ENCODE data around the gene FYB2. TPM values are rescaled to one million over a fixed set of nuclear protein-coding genes. Genes with fewer than 3 reads are reported as not detected.

Gene FYB2, protein sequence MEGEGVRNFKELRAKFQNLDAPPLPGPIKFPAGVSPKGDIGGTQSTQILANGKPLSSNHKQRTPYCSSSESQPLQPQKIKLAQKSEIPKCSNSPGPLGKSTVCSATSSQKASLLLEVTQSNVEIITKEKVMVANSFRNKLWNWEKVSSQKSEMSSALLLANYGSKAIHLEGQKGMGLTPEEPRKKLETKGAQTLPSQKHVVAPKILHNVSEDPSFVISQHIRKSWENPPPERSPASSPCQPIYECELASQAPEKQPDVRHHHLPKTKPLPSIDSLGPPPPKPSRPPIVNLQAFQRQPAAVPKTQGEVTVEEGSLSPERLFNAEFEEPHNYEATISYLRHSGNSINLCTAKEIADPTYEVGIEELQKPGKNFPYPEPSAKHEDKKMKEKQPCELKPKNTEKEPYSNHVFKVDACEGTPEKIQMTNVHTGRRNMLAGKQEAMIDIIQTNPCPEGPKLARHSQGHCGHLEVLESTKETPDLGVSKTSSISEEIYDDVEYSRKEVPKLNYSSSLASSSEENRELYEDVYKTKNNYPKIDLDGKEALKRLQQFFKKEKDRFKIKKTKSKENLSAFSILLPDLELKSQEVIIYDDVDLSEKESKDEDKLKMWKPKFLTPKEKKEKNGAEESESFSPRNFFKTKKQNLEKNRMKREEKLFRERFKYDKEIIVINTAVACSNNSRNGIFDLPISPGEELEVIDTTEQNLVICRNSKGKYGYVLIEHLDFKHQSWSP
- total RNA-seq = 10 to 100 TPM in 5 of 10 donors, 1 to 10 TPM in 5; 8.0 to 17.4 (median 9.9) TPM
- 100 to 1,000 TPM in 1 of 2 donors, under 1 TPM in 1; 0.22 to 123 TPM for polyA plus RNA-seq
- long read RNA-seq, donor 1, partial matches to known transcripts = 0 of 12 reads
- long read RNA-seq, donor 1, other reads (novel, unspliced or antisense) = 12 of 12 reads
- long read RNA-seq, donor 2, partial matches to known transcripts = 3 of 13 reads
- long read RNA-seq, donor 2, other reads (novel, unspliced or antisense) = 10 of 13 reads
- long read RNA-seq, donor 3, partial matches to known transcripts = 4 of 13 reads
- long read RNA-seq, donor 3, other reads (novel, unspliced or antisense) = 9 of 13 reads

DNA sequence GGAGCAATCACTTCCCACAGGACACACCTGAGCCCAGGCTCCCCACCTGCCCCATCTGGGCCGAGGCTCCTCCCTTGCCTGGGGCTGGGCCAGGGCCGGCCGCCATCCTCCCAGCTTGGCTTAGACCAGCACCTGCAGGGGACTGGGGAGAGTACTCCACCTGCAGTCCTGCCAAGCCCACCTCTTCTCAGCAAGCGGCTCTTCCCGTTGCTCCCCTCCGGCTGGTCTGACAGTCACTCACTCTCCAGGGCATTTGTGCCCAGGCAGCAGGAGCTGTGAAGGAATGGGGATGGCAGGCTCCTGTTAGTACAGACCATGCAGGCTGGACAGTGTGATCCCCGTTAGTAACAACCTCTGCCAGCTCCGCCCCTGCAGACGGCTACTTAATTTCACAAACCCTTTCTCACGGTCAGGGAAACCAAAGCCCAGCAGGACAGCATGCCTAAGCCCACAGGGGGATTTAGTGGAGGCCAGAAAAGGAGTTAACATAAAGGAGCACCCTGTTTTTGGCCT lies at the start of gene FYB2:
Gene FYB2 (minus strand): TSS at position 18 of the 513 bp plus-strand sequence. CDS start 114 bp downstream, outside the sequence.
- TF ChIP-seq, protein P1, sequence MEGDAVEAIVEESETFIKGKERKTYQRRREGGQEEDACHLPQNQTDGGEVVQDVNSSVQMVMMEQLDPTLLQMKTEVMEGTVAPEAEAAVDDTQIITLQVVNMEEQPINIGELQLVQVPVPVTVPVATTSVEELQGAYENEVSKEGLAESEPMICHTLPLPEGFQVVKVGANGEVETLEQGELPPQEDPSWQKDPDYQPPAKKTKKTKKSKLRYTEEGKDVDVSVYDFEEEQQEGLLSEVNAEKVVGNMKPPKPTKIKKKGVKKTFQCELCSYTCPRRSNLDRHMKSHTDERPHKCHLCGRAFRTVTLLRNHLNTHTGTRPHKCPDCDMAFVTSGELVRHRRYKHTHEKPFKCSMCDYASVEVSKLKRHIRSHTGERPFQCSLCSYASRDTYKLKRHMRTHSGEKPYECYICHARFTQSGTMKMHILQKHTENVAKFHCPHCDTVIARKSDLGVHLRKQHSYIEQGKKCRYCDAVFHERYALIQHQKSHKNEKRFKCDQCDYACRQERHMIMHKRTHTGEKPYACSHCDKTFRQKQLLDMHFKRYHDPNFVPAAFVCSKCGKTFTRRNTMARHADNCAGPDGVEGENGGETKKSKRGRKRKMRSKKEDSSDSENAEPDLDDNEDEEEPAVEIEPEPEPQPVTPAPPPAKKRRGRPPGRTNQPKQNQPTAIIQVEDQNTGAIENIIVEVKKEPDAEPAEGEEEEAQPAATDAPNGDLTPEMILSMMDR (IDR thresholded peaks at IDR 0.05) = no peak
- peak within 1 kb of the TSS; percentile 76 to 85 (median 80) for H3K27ac ChIP-seq
- WGBS, 2 donors = 60 to 71% methylated on average over 10 of the region's 10 CpGs
- H3K4me1 ChIP-seq = peaks cover 0 to 32% (median 9%) of the 10 kb centered on the region in 9 donors
- ATAC-seq = peak in 7 of 8 donors; percentile 12 to 66 (median 51)
- H3K27me3 ChIP-seq = peaks cover 0 to 3% (median 0%) of the 10 kb centered on the region in 7 donors
- H3K4me3 ChIP-seq = peak within 1 kb of the TSS in 9 of 10 donors; percentile 8 to 45 (median 33)
- H3K36me3 ChIP-seq = no peaks in the 10 kb centered on the region
- intact Hi-C loops (cut with DNase I) = loop anchor here in 5 of 10 donors (2.0 to 10.0 kb wide), 5 partner anchors 21 to 1535 kb away; partner anchors contain the start of gene PRKAA2 (in 2 of the 5)
- peaks cover 0 to 10% (median 0%) of the 10 kb centered on the region in 11 donors for H3K9me3 ChIP-seq
- peak in 1 of 2 donors; percentile 25 for DNase-seq

DNA sequence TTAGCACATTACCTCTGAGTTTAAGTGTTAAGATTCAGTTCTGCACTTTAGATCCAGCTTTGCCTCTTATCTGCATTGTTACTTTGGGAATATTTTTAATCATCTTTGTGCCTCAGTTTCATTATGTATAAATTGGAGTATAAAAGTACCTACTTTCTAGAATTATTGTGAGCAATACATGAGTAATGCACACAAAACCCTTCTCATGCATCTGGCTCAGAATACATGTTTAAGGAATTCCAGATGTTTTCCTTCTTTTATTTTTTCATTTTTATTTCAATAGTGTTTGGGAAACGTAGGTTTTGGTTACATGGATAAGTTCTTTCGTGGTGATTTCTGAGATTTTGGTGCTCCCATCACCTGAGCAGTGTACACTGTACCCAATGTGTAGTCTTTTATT lies 49.6 kb upstream of the FYB2 start:
- peaks cover 0 to 11% (median 0%) of the 10 kb centered on the region in 7 donors for H3K27me3 ChIP-seq
- H3K9me3 ChIP-seq = peaks cover 0 to 5% (median 0%) of the 10 kb centered on the region in 11 donors
- no peak for DNase-seq
- H3K4me3 ChIP-seq = no peak overlapping the region
- no peak overlapping the region for H3K27ac ChIP-seq
- peaks cover 0 to 8% (median 0%) of the 10 kb centered on the region in 9 donors for H3K4me1 ChIP-seq
- ATAC-seq = no peak
- 58 to 73% methylated on average over 2 of the region's 2 CpGs for WGBS, 2 donors
- TF ChIP-seq, protein P1 (IDR thresholded peaks at IDR 0.05) = no peak
- H3K36me3 ChIP-seq = no peaks in the 10 kb centered on the region
- intact Hi-C loops (cut with DNase I) = no loop called here

DNA sequence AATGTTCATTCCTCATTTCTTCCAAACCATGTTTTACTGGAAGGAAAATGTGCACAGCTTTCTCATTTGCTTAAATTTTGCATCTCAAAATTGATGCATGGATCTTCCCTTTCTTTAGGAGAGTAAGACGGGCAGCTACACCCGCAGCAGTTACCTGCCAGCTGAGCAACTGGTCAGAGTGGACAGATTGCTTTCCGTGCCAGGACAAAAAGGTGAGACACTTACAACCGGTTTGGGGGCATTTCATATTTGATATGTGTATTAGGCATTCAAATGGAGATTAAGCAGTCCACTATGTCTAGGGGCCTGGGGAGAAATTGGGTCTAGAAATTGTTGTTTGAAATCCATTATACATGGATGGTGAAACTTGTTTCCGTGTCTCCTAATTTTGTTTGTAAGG lies 48.3 kb upstream of the FYB2 start:
- Histone ChIP-seq H3K36me3 (no peaks in the 10 kb centered on the region), H3K27me3 (peaks cover 0 to 11% (median 0%) of the 10 kb centered on the region in 7 donors), H3K9me3 (peaks cover 0 to 5% (median 0%) of the 10 kb centered on the region in 11 donors), H3K4me1 (no peaks in the 10 kb centered on the region), H3K4me3 (no peak overlapping the region), H3K27ac (no peak overlapping the region)
- TF ChIP-seq, protein P1 (IDR thresholded peaks at IDR 0.05) = no peak
- 88 to 91% methylated on average over 5 of the region's 5 CpGs for WGBS, 2 donors
- intact Hi-C loops (cut with DNase I) = no loop called here
- DNase-seq = no peak
- no peak for ATAC-seq

All from heart right ventricle (tissue), 16 donors.